ENCODE measurements around the gene GLA. TPM values are rescaled to one million over a fixed set of nuclear protein-coding genes. Genes with fewer than 3 reads are reported as not detected.

The GLA gene
- total and polyA plus RNA-seq, 9 of the 15 experiments (the other 6 are each of a cell fraction or from before 2014, with no cell fraction given), result 41.7 to 146 (median 73.8) TPM

DNA sequence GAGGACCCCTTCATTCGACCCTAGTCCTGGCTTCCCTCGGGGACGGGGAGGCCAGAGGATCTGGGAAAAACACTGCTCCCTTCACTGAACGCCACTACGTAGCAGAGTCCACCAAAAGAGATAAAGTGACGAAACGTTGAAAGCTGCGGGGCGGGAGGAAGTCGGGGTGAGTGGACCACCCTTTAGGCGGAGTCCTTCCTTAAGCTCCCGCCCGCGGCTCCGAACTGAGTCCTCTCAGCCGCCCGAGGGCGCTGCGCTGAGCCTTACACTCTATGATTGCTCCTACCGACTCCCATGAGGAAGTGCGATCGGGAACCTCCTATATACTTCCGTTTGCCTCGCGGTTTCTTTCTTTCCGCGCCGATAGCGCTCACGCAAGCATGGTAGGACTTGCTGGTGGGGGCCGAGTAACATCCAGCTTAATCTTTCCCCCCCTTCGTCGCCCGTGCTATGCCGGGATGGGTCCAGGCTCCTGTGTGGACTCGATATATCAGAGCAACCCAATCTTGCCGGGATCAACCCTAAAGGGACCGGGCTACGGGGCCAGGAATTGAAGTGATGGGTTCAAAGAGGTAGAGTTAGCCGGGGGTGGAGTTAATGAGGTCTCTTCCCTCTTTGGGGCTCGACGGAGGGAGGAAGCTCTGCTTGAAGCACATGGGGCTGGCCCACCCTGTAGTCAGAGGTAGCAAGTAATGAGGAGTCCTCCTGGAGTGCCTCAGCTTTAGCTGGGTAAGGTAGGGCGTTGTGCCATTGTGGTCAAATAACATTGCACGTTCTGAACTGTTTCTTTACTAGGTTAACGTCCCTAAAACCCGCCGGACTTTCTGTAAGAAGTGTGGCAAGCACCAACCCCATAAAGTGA lies 16.8 kb downstream of the GLA start, which contains the start of gene RPL36A (continued):
- TF ChIP-seq, protein P1, sequence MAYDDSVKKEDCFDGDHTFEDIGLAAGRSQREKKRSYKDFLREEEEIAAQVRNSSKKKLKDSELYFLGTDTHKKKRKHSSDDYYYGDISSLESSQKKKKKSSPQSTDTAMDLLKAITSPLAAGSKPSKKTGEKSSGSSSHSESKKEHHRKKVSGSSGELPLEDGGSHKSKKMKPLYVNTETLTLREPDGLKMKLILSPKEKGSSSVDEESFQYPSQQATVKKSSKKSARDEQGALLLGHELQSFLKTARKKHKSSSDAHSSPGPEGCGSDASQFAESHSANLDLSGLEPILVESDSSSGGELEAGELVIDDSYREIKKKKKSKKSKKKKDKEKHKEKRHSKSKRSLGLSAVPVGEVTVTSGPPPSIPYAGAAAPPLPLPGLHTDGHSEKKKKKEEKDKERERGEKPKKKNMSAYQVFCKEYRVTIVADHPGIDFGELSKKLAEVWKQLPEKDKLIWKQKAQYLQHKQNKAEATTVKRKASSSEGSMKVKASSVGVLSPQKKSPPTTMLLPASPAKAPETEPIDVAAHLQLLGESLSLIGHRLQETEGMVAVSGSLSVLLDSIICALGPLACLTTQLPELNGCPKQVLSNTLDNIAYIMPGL (CRISPR knock-in tag; IDR thresholded peaks at IDR 0.05), result no peak; the same call in 1 of the 2 replicates
- TF ChIP-seq XRCC5 (IDR thresholded peaks at IDR 0.05; ENCODE audit: low read depth, low read length) (0 out of 2 replicates have a peak, but pooled peaks have one; percentile 80), ZNF347 (CRISPR knock-in tag; IDR thresholded peaks at IDR 0.05; ENCODE audit: low read depth) (no peak), ZNF224 (CRISPR knock-in tag; IDR thresholded peaks at IDR 0.05) (no peak), TAF1 (IDR thresholded peaks at IDR 0.05; ENCODE audit: control insufficient read depth, extremely low read depth, insufficient read depth, low read length, severe bottlenecking) (peak; percentile 93), RBM22 (IDR thresholded peaks at IDR 0.05; ENCODE audit: low read depth, low read length, poor library complexity, severe bottlenecking) (no peak), ZNF785 (CRISPR knock-in tag; IDR thresholded peaks at IDR 0.05) (no peak), GTF2A2 (tag; IDR thresholded peaks at IDR 0.05) (0 out of 2 replicates have a peak, but pooled peaks have one; percentile 39), POLR2G (IDR thresholded peaks at IDR 0.05; ENCODE audit: low read depth, low read length) (peak; percentile 94), ZNF217 (CRISPR knock-in tag; IDR thresholded peaks at IDR 0.05) (no peak), ETV6 (IDR thresholded peaks at IDR 0.05; ENCODE audit: borderline replicate concordance in 1 of 2, low read depth in 2 of 2, low read length in 1 of 2) (peak in 1 of 2 experiments; percentile 55; a peak in 1 of 4 replicates), ETV6 (CRISPR knock-in tag; IDR thresholded peaks at IDR 0.05; ENCODE audit: borderline replicate concordance) (no peak), PCBP1 (IDR thresholded peaks at IDR 0.05; ENCODE audit: low read depth, low read length, poor library complexity, severe bottlenecking) (no peak)
- TF ChIP-seq, protein P2, sequence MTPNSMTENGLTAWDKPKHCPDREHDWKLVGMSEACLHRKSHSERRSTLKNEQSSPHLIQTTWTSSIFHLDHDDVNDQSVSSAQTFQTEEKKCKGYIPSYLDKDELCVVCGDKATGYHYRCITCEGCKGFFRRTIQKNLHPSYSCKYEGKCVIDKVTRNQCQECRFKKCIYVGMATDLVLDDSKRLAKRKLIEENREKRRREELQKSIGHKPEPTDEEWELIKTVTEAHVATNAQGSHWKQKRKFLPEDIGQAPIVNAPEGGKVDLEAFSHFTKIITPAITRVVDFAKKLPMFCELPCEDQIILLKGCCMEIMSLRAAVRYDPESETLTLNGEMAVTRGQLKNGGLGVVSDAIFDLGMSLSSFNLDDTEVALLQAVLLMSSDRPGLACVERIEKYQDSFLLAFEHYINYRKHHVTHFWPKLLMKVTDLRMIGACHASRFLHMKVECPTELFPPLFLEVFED (CRISPR knock-in tag; conservative IDR thresholded peaks at IDR 0.05), result no peak
- TF ChIP-seq, protein P3, sequence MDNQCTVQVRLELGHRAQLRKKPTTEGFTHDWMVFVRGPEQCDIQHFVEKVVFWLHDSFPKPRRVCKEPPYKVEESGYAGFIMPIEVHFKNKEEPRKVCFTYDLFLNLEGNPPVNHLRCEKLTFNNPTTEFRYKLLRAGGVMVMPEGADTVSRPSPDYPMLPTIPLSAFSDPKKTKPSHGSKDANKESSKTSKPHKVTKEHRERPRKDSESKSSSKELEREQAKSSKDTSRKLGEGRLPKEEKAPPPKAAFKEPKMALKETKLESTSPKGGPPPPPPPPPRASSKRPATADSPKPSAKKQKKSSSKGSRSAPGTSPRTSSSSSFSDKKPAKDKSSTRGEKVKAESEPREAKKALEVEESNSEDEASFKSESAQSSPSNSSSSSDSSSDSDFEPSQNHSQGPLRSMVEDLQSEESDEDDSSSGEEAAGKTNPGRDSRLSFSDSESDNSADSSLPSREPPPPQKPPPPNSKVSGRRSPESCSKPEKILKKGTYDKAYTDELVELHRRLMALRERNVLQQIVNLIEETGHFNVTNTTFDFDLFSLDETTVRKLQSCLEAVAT (IDR thresholded peaks at IDR 0.05), result peak; percentile 43 to 55; a peak in 2 of 4 replicates
- TF ChIP-seq, protein P4, sequence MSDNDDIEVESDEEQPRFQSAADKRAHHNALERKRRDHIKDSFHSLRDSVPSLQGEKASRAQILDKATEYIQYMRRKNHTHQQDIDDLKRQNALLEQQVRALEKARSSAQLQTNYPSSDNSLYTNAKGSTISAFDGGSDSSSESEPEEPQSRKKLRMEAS (CRISPR knock-in tag; IDR thresholded peaks at IDR 0.05), result peak; percentile 65; the same call in 1 of the 2 replicates
- TF ChIP-seq, protein P5, sequence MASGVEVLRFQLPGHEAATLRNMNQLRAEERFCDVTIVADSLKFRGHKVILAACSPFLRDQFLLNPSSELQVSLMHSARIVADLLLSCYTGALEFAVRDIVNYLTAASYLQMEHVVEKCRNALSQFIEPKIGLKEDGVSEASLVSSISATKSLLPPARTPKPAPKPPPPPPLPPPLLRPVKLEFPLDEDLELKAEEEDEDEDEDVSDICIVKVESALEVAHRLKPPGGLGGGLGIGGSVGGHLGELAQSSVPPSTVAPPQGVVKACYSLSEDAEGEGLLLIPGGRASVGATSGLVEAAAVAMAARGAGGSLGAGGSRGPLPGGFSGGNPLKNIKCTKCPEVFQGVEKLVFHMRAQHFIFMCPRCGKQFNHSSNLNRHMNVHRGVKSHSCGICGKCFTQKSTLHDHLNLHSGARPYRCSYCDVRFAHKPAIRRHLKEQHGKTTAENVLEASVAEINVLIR (CRISPR knock-in tag; IDR thresholded peaks at IDR 0.05), result no peak
- TF ChIP-seq, protein P6, sequence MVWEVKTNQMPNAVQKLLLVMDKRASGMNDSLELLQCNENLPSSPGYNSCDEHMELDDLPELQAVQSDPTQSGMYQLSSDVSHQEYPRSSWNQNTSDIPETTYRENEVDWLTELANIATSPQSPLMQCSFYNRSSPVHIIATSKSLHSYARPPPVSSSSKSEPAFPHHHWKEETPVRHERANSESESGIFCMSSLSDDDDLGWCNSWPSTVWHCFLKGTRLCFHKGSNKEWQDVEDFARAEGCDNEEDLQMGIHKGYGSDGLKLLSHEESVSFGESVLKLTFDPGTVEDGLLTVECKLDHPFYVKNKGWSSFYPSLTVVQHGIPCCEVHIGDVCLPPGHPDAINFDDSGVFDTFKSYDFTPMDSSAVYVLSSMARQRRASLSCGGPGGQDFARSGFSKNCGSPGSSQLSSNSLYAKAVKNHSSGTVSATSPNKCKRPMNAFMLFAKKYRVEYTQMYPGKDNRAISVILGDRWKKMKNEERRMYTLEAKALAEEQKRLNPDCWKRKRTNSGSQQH (CRISPR knock-in tag; IDR thresholded peaks at IDR 0.05), result no peak

Measured in K562 (cell line).